SK-N-SH treated with all-trans-retinoic acid at 6 μM for 48 hours (cell line): ENCODE results near the gene ANKRD12.

ENCODE experiments used
- ARNTL ChIP-seq: fragments of 450-650 bp; formaldehyde crosslinking; IDR thresholded peaks from 2 replicates; pipeline ENCODE4 v1.5.0; 2020; ENCODE audit warnings: low read depth, mild to moderate bottlenecking, moderate library complexity, borderline replicate concordance
- CSDC2 ChIP-seq: fragments of 250-450 bp; sonication (Bioruptor Pico); IDR thresholded peaks from 2 replicates; pipeline ENCODE4 v1.5.0; 2020; ENCODE audit warnings: mild to moderate bottlenecking, moderate library complexity
- ESRRG ChIP-seq: fragments of 250-450 bp; sonication (Bioruptor Pico); IDR thresholded peaks from 2 replicates; pipeline ENCODE4 v1.6.1; 2021; ENCODE audit warnings: mild to moderate bottlenecking
- GLIS3 ChIP-seq: fragments of 250-450 bp; sonication (Bioruptor Pico); IDR thresholded peaks from 2 replicates; pipeline ENCODE4 v1.5.0; 2020; ENCODE audit warnings: mild to moderate bottlenecking, moderate library complexity
- POU6F1 ChIP-seq: fragments of 250-450 bp; sonication (Bioruptor Pico); IDR thresholded peaks from 2 replicates; pipeline ENCODE4 v1.8.0; 2021; ENCODE audit warnings: low read depth, mild to moderate bottlenecking, moderate library complexity, borderline replicate concordance
- ZC3H10 ChIP-seq: fragments of 250-450 bp; sonication (Bioruptor Pico); IDR thresholded peaks from 2 replicates; pipeline ENCODE4 v1.5.1; 2021; ENCODE audit warnings: mild to moderate bottlenecking, moderate library complexity
- ZFP30 ChIP-seq: fragments of 450-650 bp; formaldehyde crosslinking; IDR thresholded peaks from 2 replicates; pipeline ENCODE4 v1.5.0; 2022; ENCODE audit warnings: mild to moderate bottlenecking, moderate library complexity
- ZNF8 ChIP-seq: fragments of 450-650 bp; formaldehyde crosslinking; IDR thresholded peaks from 2 replicates; pipeline ENCODE4 v1.5.0; 2020; ENCODE audit warnings: mild to moderate bottlenecking, moderate library complexity
- TF ChIP-seq, protein P1 (sequence below): fragments of 250-450 bp; sonication (Bioruptor Pico); IDR thresholded peaks from 2 replicates; pipeline ENCODE4 v1.5.0; 2020; ENCODE audit warnings: mild to moderate bottlenecking, moderate library complexity
- TF ChIP-seq, protein P2 (sequence below): fragments of 250-450 bp; sonication (Bioruptor Pico); IDR thresholded peaks from 2 replicates; pipeline ENCODE4 v1.8.0; 2020; ENCODE audit warnings: mild to moderate bottlenecking, moderate library complexity, borderline replicate concordance

- TF ChIP-seq GLIS3 (CRISPR knock-in tag) = no peak
- TF ChIP-seq, protein P1, sequence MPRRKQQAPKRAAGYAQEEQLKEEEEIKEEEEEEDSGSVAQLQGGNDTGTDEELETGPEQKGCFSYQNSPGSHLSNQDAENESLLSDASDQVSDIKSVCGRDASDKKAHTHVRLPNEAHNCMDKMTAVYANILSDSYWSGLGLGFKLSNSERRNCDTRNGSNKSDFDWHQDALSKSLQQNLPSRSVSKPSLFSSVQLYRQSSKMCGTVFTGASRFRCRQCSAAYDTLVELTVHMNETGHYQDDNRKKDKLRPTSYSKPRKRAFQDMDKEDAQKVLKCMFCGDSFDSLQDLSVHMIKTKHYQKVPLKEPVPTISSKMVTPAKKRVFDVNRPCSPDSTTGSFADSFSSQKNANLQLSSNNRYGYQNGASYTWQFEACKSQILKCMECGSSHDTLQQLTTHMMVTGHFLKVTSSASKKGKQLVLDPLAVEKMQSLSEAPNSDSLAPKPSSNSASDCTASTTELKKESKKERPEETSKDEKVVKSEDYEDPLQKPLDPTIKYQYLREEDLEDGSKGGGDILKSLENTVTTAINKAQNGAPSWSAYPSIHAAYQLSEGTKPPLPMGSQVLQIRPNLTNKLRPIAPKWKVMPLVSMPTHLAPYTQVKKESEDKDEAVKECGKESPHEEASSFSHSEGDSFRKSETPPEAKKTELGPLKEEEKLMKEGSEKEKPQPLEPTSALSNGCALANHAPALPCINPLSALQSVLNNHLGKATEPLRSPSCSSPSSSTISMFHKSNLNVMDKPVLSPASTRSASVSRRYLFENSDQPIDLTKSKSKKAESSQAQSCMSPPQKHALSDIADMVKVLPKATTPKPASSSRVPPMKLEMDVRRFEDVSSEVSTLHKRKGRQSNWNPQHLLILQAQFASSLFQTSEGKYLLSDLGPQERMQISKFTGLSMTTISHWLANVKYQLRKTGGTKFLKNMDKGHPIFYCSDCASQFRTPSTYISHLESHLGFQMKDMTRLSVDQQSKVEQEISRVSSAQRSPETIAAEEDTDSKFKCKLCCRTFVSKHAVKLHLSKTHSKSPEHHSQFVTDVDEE (CRISPR knock-in tag) = no peak
- no peak for TF ChIP-seq ESRRG
- TF ChIP-seq ARNTL (CRISPR knock-in tag) = no peak
- no peak for TF ChIP-seq ZNF8 (CRISPR knock-in tag)
- TF ChIP-seq, protein P2, sequence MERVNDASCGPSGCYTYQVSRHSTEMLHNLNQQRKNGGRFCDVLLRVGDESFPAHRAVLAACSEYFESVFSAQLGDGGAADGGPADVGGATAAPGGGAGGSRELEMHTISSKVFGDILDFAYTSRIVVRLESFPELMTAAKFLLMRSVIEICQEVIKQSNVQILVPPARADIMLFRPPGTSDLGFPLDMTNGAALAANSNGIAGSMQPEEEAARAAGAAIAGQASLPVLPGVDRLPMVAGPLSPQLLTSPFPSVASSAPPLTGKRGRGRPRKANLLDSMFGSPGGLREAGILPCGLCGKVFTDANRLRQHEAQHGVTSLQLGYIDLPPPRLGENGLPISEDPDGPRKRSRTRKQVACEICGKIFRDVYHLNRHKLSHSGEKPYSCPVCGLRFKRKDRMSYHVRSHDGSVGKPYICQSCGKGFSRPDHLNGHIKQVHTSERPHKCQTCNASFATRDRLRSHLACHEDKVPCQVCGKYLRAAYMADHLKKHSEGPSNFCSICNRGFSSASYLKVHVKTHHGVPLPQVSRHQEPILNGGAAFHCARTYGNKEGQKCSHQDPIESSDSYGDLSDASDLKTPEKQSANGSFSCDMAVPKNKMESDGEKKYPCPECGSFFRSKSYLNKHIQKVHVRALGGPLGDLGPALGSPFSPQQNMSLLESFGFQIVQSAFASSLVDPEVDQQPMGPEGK (CRISPR knock-in tag) = no peak
- no peak for TF ChIP-seq ZFP30 (CRISPR knock-in tag)
- TF ChIP-seq ZC3H10 = no peak
- no peak for TF ChIP-seq CSDC2 (CRISPR knock-in tag)
- TF ChIP-seq POU6F1 = no peak
Observed at GRCh38 chr18:9199681-9200080, 63.1 kb downstream of the ANKRD12 start.
